ENCODE measurements around the gene ARFIP2. TPM values are rescaled to one million over a fixed set of nuclear protein-coding genes. Genes with fewer than 3 reads are reported as not detected.

ARFIP2 gene
- total RNA-seq, 1 donor from 2014 or later: 55.2 TPM

GRCh38 chr11:6483015-6483414 lies 1.9 kb upstream of the ARFIP2 start:
- no peak overlapping the region for H3K4me3 ChIP-seq (ENCODE audit: low read depth, low read length)
- no peak for DNase-seq (ENCODE audit: low read depth)
- no peak for TF ChIP-seq CTCF (conservative IDR thresholded peaks at IDR 0.05; ENCODE audit: low read depth, low read length)

GRCh38 chr11:6482441-6482840 lies 1.3 kb upstream of the ARFIP2 start:
- DNase-seq (ENCODE audit: low read depth): no peak
- H3K4me3 ChIP-seq (ENCODE audit: low read depth, low read length): peak overlapping the region; percentile 99
- no peak for TF ChIP-seq CTCF (conservative IDR thresholded peaks at IDR 0.05; ENCODE audit: low read depth, low read length)

- no peak for DNase-seq (ENCODE audit: low read depth)
- H3K4me3 ChIP-seq (ENCODE audit: low read depth, low read length): peak overlapping the region; percentile 99
- TF ChIP-seq CTCF (conservative IDR thresholded peaks at IDR 0.05; ENCODE audit: low read depth, low read length): no peak
Observed at GRCh38 chr11:6481924-6482275, 769 bp upstream of the ARFIP2 start.

GRCh38 chr11:6480299-6480914 lies 724 bp downstream of the ARFIP2 start:
- peak overlapping the region; percentile 99 for H3K4me3 ChIP-seq (ENCODE audit: low read depth, low read length)
- DNase-seq (ENCODE audit: low read depth): no peak

GRCh38 chr11:6476571-6476970 lies 4.6 kb downstream of the ARFIP2 start:
- no peak for DNase-seq (ENCODE audit: low read depth)
- no peak for TF ChIP-seq CTCF (conservative IDR thresholded peaks at IDR 0.05; ENCODE audit: low read depth, low read length)
- H3K4me3 ChIP-seq (ENCODE audit: low read depth, low read length): no peak overlapping the region

More at GRCh38 chr11:6480299-6480914, 724 bp downstream of the ARFIP2 start:
- no peak for TF ChIP-seq CTCF (conservative IDR thresholded peaks at IDR 0.05; ENCODE audit: low read depth, low read length)

GRCh38 chr11:6475936-6476335 lies 5.2 kb downstream of the ARFIP2 start:
- no peak overlapping the region for H3K4me3 ChIP-seq (ENCODE audit: low read depth, low read length)
- no peak for DNase-seq (ENCODE audit: low read depth)
- peak; percentile 25 for TF ChIP-seq CTCF (conservative IDR thresholded peaks at IDR 0.05; ENCODE audit: low read depth, low read length)

GRCh38 chr11:6474806-6475500 lies 6.2 kb downstream of the ARFIP2 start:
- H3K4me3 ChIP-seq (ENCODE audit: low read depth, low read length): no peak overlapping the region
- TF ChIP-seq CTCF (conservative IDR thresholded peaks at IDR 0.05; ENCODE audit: low read depth, low read length): no peak
- DNase-seq (ENCODE audit: low read depth): no peak
